Measurements from ENCODE around the gene OR5C1. TPM values are rescaled to one million over a fixed set of nuclear protein-coding genes. Genes with fewer than 3 reads are reported as not detected.

The OR5C1 gene
- total RNA-seq, 1 experiment from 2014 or later = not detected

- Histone ChIP-seq H3K9ac (ENCODE audit: extremely low read depth, insufficient read length, low read length) (no peak overlapping the region), H3K4me1 (ENCODE audit: insufficient read depth, low read length) (no peaks in the 10 kb centered on the region), H3K27me3 (ENCODE audit: insufficient read depth, low read length) (no peaks in the 10 kb centered on the region), H3K79me1 (ENCODE audit: insufficient read depth, low read depth, low read length, poor library complexity, severe bottlenecking) (no peaks in the 10 kb centered on the region), H2BK120ac (ENCODE audit: low read depth, low read length, poor library complexity, severe bottlenecking) (no peak overlapping the region), H4K8ac (replicated peaks; ENCODE audit: insufficient read length, low read depth, low read length) (no peak overlapping the region), H3K18ac (ENCODE audit: insufficient read length, low read depth, low read length) (no peak overlapping the region), H4K5ac (ENCODE audit: insufficient read length, low read depth, low read length) (no peak overlapping the region), H2AK5ac (ENCODE audit: insufficient read length, low read length) (no peak overlapping the region), H4K91ac (ENCODE audit: insufficient read length, low read depth, low read length) (no peak overlapping the region), H3T11ph (ENCODE audit: low read length) (no peak overlapping the region), H2BK5ac (ENCODE audit: insufficient read length, low read length) (no peak overlapping the region), H3K56ac (ENCODE audit: insufficient read length, low read depth, low read length) (no peak overlapping the region), H3K14ac (ENCODE audit: insufficient read depth, low read length) (no peak overlapping the region), H2BK20ac (ENCODE audit: low read depth, low read length, poor library complexity, severe bottlenecking) (no peak overlapping the region), H3K79me2 (ENCODE audit: insufficient read depth, low read length) (no peaks in the 10 kb centered on the region), H3K23ac (ENCODE audit: insufficient read length, low read depth, low read length) (no peak overlapping the region), H2BK12ac (ENCODE audit: insufficient read length, low read depth, low read length) (no peak overlapping the region), H3K4ac (ENCODE audit: low read depth, low read length) (no peak overlapping the region), H3K23me2 (ENCODE audit: insufficient read length, low read depth, low read length, poor library complexity, severe bottlenecking) (no peaks in the 10 kb centered on the region), H3K9me3 (ENCODE audit: control insufficient read depth, low read depth, low read length) (peaks cover 22% of the 10 kb centered on the region), H2AFZ (ENCODE audit: low read length) (no peak overlapping the region), H3K27ac (ENCODE audit: insufficient read length, low read depth, low read length) (no peak overlapping the region), H3K4me2 (ENCODE audit: insufficient read depth, insufficient read length, low read length) (no peak overlapping the region), H4K20me1 (ENCODE audit: control insufficient read depth, insufficient read depth, insufficient read length) (no peaks in the 10 kb centered on the region), H2BK15ac (ENCODE audit: low read depth, low read length) (no peak overlapping the region)
- DNase-seq = no peak
- WGBS (ENCODE audit: extremely low coverage, insufficient read length, low lambda C conversion rate) = no CpG with 5 or more reads among the region's 5 CpGs
- Mint-ChIP-seq H3K9me3 (peaks cover 48 to 88% of the 10 kb centered on the region in 2 experiments), H3K36me3 (ENCODE audit: insufficient read depth in 1 of 3, low read depth in 3 of 3) (peaks cover 1 to 27% (median 15%) of the 10 kb centered on the region in 3 experiments; a peak in 4 of 7 replicates), H3K4me3 (no peak overlapping the region), H3K4me1 (no peaks in the 10 kb centered on the region), H3K27ac (no peak overlapping the region), H3K27me3 (ENCODE audit: low read depth) (peaks cover 1% of the 10 kb centered on the region)
- TF ChIP-seq CTCF (conservative IDR thresholded peaks at IDR 0.05) = no peak
These were observed 3.3 kb downstream of the OR5C1 start for GRCh38 chr9:122791872-122792669.

Measured in H9 (cell line).